Measurements from ENCODE around the gene NT5DC4.

The NT5DC4 gene

DNA sequence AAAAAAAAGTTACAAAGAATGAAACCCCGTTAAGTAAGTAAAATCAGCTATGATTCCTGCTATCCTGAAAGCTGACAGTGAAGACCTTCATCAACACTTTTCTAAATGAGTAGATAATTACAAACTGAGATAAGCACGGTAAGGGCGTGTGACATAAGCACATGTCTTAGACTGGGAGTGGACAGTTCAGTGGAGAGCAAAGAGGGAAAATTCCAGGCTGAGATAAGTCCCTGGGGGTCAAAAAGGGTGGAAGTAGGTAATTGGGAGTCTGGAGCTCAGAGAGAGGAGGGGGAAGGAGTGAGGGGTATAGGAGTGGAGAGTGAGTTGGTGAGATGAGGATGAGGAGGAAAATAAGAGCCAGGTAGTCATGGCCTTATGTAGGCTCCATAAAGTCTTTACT is 67.8 kb downstream of the NT5DC4 start:
- no peak for DNase-seq

Data from hematopoietic multipotent progenitor cell treated with erythropoietin and hydrocortisone succinate and interleukin-3 and kit ligand, for 6 days (in vitro differentiated cells).